Measurements from ENCODE around the gene FZD4. TPM values are rescaled to one million over a fixed set of nuclear protein-coding genes. Genes with fewer than 3 reads are reported as not detected.
A peak's percentile ranks its signal among the peaks of the same experiment; 100 is the strongest.
"Not testable (repeated sequence)": the region's sequence is repeated elsewhere in the genome, so short reads cannot be mapped to it uniquely, and the experiment has no call there.

Gene FZD4
- total and polyA plus RNA-seq, 10 of the 15 experiments (the other 5 are each of a cell fraction or from before 2014, with no cell fraction given) = under 0.01 to 0.13 (median 0.01) TPM; not detected in 6

GRCh38 chr11:87004281-87004680 lies 49.1 kb upstream of the FZD4 start:
- H3K4me1 ChIP-seq (ENCODE audit: control insufficient read depth, insufficient read depth, low read length); H3K4me2 ChIP-seq (ENCODE audit: control insufficient read depth, insufficient read depth); H2AFZ ChIP-seq (ENCODE audit: control insufficient read depth, low read depth, low read length); RAD21 ChIA-PET (ENCODE audit: unreplicated experiment); POLR2A ChIA-PET; H3K36me3 ChIP-seq (ENCODE audit: control insufficient read depth in 2 of 2, insufficient read depth in 2 of 2, low read length in 1 of 2); ATAC-seq; in situ Hi-C loops (cut with MboI); DNase-seq (ENCODE audit: low read depth, low spot score); FAIRE-seq; BruUV-seq (replicated peaks); H3K4me3 ChIP-seq; H4K20me1 ChIP-seq (ENCODE audit: control insufficient read depth, insufficient read depth); H3K79me2 ChIP-seq (ENCODE audit: control insufficient read depth, insufficient read depth, low read length); intact Hi-C loops (cut with micrococcal nuclease; ENCODE audit: unreplicated experiment); H3K9ac ChIP-seq (ENCODE audit: control insufficient read depth, insufficient read depth, low read length); H3K27me3 ChIP-seq (replicated peaks in 1 of 2; ENCODE audit: control insufficient read depth in 2 of 2, insufficient read depth in 2 of 2, low read length in 1 of 2); H3K9me3 ChIP-seq (replicated peaks; ENCODE audit: control insufficient read depth, insufficient read depth, low read length); H3K27ac ChIP-seq (ENCODE audit: control insufficient read depth, insufficient read depth); CTCF ChIA-PET: not testable (repeated sequence)
- 64% methylated on average over 4 of the region's 4 CpGs for WGBS (ENCODE audit: insufficient coverage, insufficient replicate concordance, low lambda C conversion rate, missing lambda C conversion rate)
- SMC1A ChIA-PET (ENCODE audit: uncharacterized antibody, unreplicated experiment) = interaction anchor here (0.7 to 1.2 kb wide), 2 partner anchors 9 to 119 kb away, joined by 3 read pairs; no protein-coding TSS in a partner anchor

- 32% methylated on average over 1 of the region's 1 CpG for WGBS (ENCODE audit: insufficient coverage, insufficient replicate concordance, low lambda C conversion rate, missing lambda C conversion rate)
- H3K4me2 ChIP-seq (ENCODE audit: control insufficient read depth, insufficient read depth) = no peak overlapping the region
- H3K4me3 ChIP-seq = no peak overlapping the region
- H3K36me3 ChIP-seq (ENCODE audit: control insufficient read depth in 2 of 2, insufficient read depth in 2 of 2, low read length in 1 of 2) = no peaks in the 10 kb centered on the region
- no TSS peak for BruUV-seq (replicated peaks)
- FAIRE-seq = no peak
- no peaks in the 10 kb centered on the region for H3K27me3 ChIP-seq (replicated peaks in 1 of 2; ENCODE audit: control insufficient read depth in 2 of 2, insufficient read depth in 2 of 2, low read length in 1 of 2)
- no peaks in the 10 kb centered on the region for H3K4me1 ChIP-seq (ENCODE audit: control insufficient read depth, insufficient read depth, low read length)
- intact Hi-C loops (cut with micrococcal nuclease; ENCODE audit: unreplicated experiment) = no loop called here
- H3K27ac ChIP-seq (ENCODE audit: control insufficient read depth, insufficient read depth) = no peak overlapping the region
- ChIA-PET POLR2A (no interaction called here), CTCF (interaction anchor here (0.9 kb wide), 1 partner anchor 418 kb away, joined by 3 read pairs; no protein-coding TSS in a partner anchor), SMC1A (ENCODE audit: uncharacterized antibody, unreplicated experiment) (no interaction called here), RAD21 (ENCODE audit: unreplicated experiment) (no interaction called here)
- H4K20me1 ChIP-seq (ENCODE audit: control insufficient read depth, insufficient read depth) = no peaks in the 10 kb centered on the region
- DNase-seq (ENCODE audit: low read depth, low spot score) = no peak
- no peak overlapping the region for H2AFZ ChIP-seq (ENCODE audit: control insufficient read depth, low read depth, low read length)
- peak; percentile 57 for ATAC-seq
- no peak for TF ChIP-seq SMARCA5 (IDR thresholded peaks at IDR 0.05)
- TF ChIP-seq YY1 (IDR thresholded peaks at IDR 0.05; ENCODE audit: low read depth, low read length) = no peak
- in situ Hi-C loops (cut with MboI) = no loop called here
- no peaks in the 10 kb centered on the region for H3K79me2 ChIP-seq (ENCODE audit: control insufficient read depth, insufficient read depth, low read length)
- no peaks in the 10 kb centered on the region for H3K9me3 ChIP-seq (replicated peaks; ENCODE audit: control insufficient read depth, insufficient read depth, low read length)
- no peak overlapping the region for H3K9ac ChIP-seq (ENCODE audit: control insufficient read depth, insufficient read depth, low read length)
Measured at GRCh38 chr11:87002918-87003317, 47.7 kb upstream of the FZD4 start.

Data from GM12878 (cell line).